ENCODE results near the gene TMEM140. TPM values are rescaled to one million over a fixed set of nuclear protein-coding genes. Genes with fewer than 3 reads are reported as not detected.

TMEM140 gene
- total RNA-seq, 1 donor from 2014 or later = 23.3 TPM

DNA sequence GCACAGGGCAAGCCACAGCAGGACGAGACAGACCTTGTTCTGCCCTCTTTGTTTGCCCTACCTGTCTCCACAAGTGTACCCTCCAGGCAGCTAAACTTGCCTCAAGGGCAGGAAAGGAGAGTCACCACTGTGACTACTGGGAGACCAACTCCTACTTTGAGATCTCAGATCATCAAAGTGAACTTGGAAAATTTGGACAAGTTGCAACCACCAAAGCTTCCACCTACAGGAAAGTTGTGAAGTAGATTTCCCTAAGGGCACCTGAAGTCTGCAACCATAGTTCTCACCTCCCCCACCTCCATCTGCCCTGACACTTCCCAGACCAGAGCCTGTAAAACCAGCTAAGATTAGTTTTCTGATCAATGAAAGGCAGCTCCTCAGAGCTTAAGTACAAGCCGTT is 66.0 kb downstream of the TMEM140 start:
- no peaks in the 10 kb centered on the region for H3K27me3 ChIP-seq (ENCODE audit: low read depth)
- DNase-seq = no peak
- intact Hi-C loops (cut with micrococcal nuclease) = no loop called here
- no peaks in the 10 kb centered on the region for H3K9me3 ChIP-seq (replicated peaks)
- H3K36me3 ChIP-seq = no peaks in the 10 kb centered on the region
- peaks cover 24% of the 10 kb centered on the region for H3K4me1 ChIP-seq
- TF ChIP-seq, protein P1, sequence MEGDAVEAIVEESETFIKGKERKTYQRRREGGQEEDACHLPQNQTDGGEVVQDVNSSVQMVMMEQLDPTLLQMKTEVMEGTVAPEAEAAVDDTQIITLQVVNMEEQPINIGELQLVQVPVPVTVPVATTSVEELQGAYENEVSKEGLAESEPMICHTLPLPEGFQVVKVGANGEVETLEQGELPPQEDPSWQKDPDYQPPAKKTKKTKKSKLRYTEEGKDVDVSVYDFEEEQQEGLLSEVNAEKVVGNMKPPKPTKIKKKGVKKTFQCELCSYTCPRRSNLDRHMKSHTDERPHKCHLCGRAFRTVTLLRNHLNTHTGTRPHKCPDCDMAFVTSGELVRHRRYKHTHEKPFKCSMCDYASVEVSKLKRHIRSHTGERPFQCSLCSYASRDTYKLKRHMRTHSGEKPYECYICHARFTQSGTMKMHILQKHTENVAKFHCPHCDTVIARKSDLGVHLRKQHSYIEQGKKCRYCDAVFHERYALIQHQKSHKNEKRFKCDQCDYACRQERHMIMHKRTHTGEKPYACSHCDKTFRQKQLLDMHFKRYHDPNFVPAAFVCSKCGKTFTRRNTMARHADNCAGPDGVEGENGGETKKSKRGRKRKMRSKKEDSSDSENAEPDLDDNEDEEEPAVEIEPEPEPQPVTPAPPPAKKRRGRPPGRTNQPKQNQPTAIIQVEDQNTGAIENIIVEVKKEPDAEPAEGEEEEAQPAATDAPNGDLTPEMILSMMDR (IDR thresholded peaks at IDR 0.05; ENCODE audit: borderline replicate concordance) = no peak
- no peak overlapping the region for H3K27ac ChIP-seq (replicated peaks)
- no peak overlapping the region for H3K4me3 ChIP-seq

DNA sequence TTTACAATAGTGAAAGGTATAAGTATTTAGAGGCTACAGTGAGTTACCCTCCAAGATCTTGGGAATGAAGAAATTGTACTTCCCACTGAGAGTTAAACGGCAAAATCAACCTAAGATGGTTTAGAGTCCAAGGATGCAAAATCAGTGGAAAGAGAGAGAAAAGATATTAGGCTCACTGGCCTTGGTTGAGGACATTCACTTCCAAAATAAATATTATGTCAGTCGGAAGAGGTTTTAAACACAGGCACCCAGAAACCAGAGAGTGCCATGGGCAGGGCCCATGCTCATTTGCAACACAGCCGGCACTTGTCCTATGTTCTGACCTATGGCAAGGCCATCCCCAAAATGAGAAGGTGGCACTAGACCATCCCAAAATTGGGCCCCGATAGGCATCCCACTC is 67.3 kb downstream of the TMEM140 start:
- H3K36me3 ChIP-seq = no peaks in the 10 kb centered on the region
- DNase-seq = no peak
- H3K27me3 ChIP-seq (ENCODE audit: low read depth) = no peaks in the 10 kb centered on the region
- intact Hi-C loops (cut with micrococcal nuclease) = no loop called here
- H3K27ac ChIP-seq (replicated peaks) = no peak overlapping the region
- no peaks in the 10 kb centered on the region for H3K9me3 ChIP-seq (replicated peaks)
- peaks cover 18% of the 10 kb centered on the region for H3K4me1 ChIP-seq
- TF ChIP-seq, protein P1 (IDR thresholded peaks at IDR 0.05; ENCODE audit: borderline replicate concordance) = no peak
- H3K4me3 ChIP-seq = no peak overlapping the region

DNA sequence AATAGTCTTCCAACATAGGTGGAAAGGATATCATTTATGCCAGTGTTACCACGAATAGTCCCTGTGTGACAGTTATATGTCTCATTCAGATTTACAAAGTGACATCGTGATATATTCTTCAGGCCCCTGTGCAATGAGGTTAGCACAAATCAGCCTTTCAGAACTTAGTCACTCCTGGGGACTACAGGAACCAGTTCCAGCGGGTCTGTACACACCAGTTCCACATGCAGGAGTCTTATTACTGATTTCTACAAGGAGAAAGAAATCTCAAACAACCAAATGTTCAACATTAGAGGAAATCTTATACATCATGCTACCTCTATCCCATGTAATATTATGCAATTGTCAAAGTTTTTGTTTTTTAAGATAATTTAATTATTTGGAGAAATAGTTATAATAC is 67.8 kb downstream of the TMEM140 start:
- intact Hi-C loops (cut with micrococcal nuclease) = no loop called here
- no peak for DNase-seq
- no peak overlapping the region for H3K4me3 ChIP-seq
- no peaks in the 10 kb centered on the region for H3K27me3 ChIP-seq (ENCODE audit: low read depth)
- H3K9me3 ChIP-seq (replicated peaks) = no peaks in the 10 kb centered on the region
- TF ChIP-seq, protein P1 (IDR thresholded peaks at IDR 0.05; ENCODE audit: borderline replicate concordance) = no peak
- H3K4me1 ChIP-seq = peaks cover 13% of the 10 kb centered on the region
- H3K27ac ChIP-seq (replicated peaks) = no peak overlapping the region
- no peaks in the 10 kb centered on the region for H3K36me3 ChIP-seq

Small RNAs within 50 kb of the gene (microRNA-seq; reads per million reads assigned to microRNA genes)
- not detected for gene MIR6509

Other genes starting within 250 kb of the TMEM140 start
- gene AGBL3, start 161.6 kb upstream of the TMEM140 start, total RNA-seq = 1.5 TPM
- 29.8 TPM for gene CYREN, start 22.6 kb downstream of the TMEM140 start, total RNA-seq
- gene WDR91, start 63.5 kb downstream of the TMEM140 start, total RNA-seq = 5.4 TPM
- gene STRA8, start 85.8 kb downstream of the TMEM140 start, total RNA-seq = not detected